Glutamatergic neuron (in vitro differentiated cells): Measurements from ENCODE around the gene ANGPTL1. TPM values are rescaled to one million over a fixed set of nuclear protein-coding genes. Genes with fewer than 3 reads are reported as not detected.
"Not testable (repeated sequence)": the region's sequence is repeated elsewhere in the genome, so short reads cannot be mapped to it uniquely, and the experiment has no call there.

Source experiments
- DNase-seq: peaks from one replicate; pipeline ENCODE4 v3.0.0; 2022
- H3K27ac Mint-ChIP-seq: one replicate; pipeline ENCODE4 v1.8.0; 2020; ENCODE audit warnings: mild to moderate bottlenecking, mixed read lengths, inconsistent platforms; ENCODE audit not compliant: unreplicated experiment
- H3K27me3 Mint-ChIP-seq: one replicate; pipeline ENCODE4 v1.8.0; 2020; ENCODE audit warnings: mild to moderate bottlenecking, moderate library complexity, mixed read lengths, inconsistent platforms; ENCODE audit not compliant: unreplicated experiment
- H3K36me3 Mint-ChIP-seq: one replicate; pipeline ENCODE4 v1.8.0; 2020; ENCODE audit warnings: mild to moderate bottlenecking, mixed read lengths, inconsistent platforms; ENCODE audit not compliant: unreplicated experiment
- H3K4me1 Mint-ChIP-seq: one replicate; pipeline ENCODE4 v1.8.0; 2020; ENCODE audit warnings: mild to moderate bottlenecking, low read depth, mixed read lengths, inconsistent platforms; ENCODE audit not compliant: unreplicated experiment
- H3K4me3 Mint-ChIP-seq: one replicate; pipeline ENCODE4 v1.8.0; 2020; ENCODE audit warnings: mild to moderate bottlenecking, mixed read lengths, inconsistent platforms; ENCODE audit not compliant: unreplicated experiment
- H3K9me3 Mint-ChIP-seq: one replicate; pipeline ENCODE4 v1.8.0; 2020; ENCODE audit warnings: mild to moderate bottlenecking, moderate library complexity, mixed read lengths, inconsistent platforms; ENCODE audit not compliant: unreplicated experiment
- total RNA-seq: library from RNA; stranded (reverse); fragmentation: NEBNext Ultra II Directional; extraction: Animal tissue kit (Norgen Biotek cat#: 25700); gene quantifications from one replicate; pipeline ENCODE4 v1.2.1, GENCODE V29; 2021; ENCODE audit not compliant: unreplicated experiment
- TF ChIP-seq, protein P1 (sequence below): fragments of 200-600 bp; sonication (generic); IDR thresholded peaks from one replicate; pipeline ENCODE4 v1.5.0; 2021; ENCODE audit not compliant: partially characterized antibody, unreplicated experiment

The ANGPTL1 gene
- total RNA-seq, 1 donor from 2014 or later: not detected

GRCh38 chr1:178862864-178863263 is 8.0 kb downstream of the ANGPTL1 start:
- Mint-ChIP-seq H3K4me1 (no peaks in the 10 kb centered on the region), H3K27ac (no peak overlapping the region)
- TF ChIP-seq, protein P1, sequence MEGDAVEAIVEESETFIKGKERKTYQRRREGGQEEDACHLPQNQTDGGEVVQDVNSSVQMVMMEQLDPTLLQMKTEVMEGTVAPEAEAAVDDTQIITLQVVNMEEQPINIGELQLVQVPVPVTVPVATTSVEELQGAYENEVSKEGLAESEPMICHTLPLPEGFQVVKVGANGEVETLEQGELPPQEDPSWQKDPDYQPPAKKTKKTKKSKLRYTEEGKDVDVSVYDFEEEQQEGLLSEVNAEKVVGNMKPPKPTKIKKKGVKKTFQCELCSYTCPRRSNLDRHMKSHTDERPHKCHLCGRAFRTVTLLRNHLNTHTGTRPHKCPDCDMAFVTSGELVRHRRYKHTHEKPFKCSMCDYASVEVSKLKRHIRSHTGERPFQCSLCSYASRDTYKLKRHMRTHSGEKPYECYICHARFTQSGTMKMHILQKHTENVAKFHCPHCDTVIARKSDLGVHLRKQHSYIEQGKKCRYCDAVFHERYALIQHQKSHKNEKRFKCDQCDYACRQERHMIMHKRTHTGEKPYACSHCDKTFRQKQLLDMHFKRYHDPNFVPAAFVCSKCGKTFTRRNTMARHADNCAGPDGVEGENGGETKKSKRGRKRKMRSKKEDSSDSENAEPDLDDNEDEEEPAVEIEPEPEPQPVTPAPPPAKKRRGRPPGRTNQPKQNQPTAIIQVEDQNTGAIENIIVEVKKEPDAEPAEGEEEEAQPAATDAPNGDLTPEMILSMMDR: no peak

GRCh38 chr1:178862416-178862815 is 8.5 kb downstream of the ANGPTL1 start:
- H3K9me3 Mint-ChIP-seq: no peaks in the 10 kb centered on the region
- no peak for DNase-seq

More at GRCh38 chr1:178862864-178863263, 8.0 kb downstream of the ANGPTL1 start:
- no peak for DNase-seq
- Mint-ChIP-seq H3K36me3 (no peaks in the 10 kb centered on the region), H3K27me3 (no peaks in the 10 kb centered on the region), H3K4me3 (no peak overlapping the region), H3K9me3 (no peaks in the 10 kb centered on the region)

DNA sequence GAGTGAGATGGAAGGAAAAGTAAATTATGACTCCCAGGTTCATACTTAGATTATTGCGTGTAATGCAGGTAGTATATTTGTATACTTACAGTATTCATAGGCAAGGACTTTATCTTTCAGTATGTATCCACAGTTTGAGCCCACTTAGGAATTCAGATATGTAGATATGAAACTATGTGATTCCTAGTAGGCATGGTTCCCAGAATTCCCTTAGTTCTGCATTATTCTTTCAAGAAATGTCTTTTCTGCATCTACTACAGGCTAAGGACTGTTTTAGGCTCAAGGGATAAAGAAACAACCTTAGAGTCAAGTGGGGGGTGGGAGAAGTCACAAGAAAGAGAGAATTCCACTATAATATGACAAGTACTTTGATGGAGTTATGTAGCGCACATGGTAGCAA is 13.8 kb downstream of the ANGPTL1 start:
- H3K36me3 Mint-ChIP-seq: no peaks in the 10 kb centered on the region
- no peak overlapping the region for H3K27ac Mint-ChIP-seq
- no peaks in the 10 kb centered on the region for H3K9me3 Mint-ChIP-seq
- TF ChIP-seq, protein P1: no peak
- no peak for DNase-seq
- H3K4me1 Mint-ChIP-seq: no peaks in the 10 kb centered on the region
- H3K27me3 Mint-ChIP-seq: no peaks in the 10 kb centered on the region
- H3K4me3 Mint-ChIP-seq: no peak overlapping the region

More at GRCh38 chr1:178862416-178862815, 8.5 kb downstream of the ANGPTL1 start:
- no peak overlapping the region for H3K4me3 Mint-ChIP-seq
- TF ChIP-seq, protein P1: no peak
- no peak overlapping the region for H3K27ac Mint-ChIP-seq
- H3K27me3 Mint-ChIP-seq: no peaks in the 10 kb centered on the region
- H3K4me1 Mint-ChIP-seq: no peaks in the 10 kb centered on the region
- H3K36me3 Mint-ChIP-seq: no peaks in the 10 kb centered on the region

DNA sequence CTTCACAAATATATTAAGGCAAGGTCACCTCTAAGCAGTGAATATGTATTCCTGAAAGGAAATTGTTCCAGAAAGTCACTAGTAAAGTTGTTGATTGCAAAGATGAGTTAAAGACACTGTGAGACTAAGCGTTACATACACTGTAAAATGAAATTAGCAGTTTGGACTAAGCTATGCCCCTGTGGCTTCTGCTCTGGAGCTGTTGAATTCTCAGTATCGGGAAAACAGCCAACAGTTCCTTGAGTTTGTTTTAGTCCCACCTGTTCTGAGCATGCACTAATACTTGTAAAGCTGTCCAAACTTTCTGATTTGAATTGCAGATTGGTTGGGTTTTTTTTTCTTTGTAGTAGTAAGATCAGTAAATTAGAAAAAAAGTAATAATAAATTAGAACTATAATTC is 21.0 kb downstream of the ANGPTL1 start:
- H3K27me3 Mint-ChIP-seq: no peaks in the 10 kb centered on the region

DNA sequence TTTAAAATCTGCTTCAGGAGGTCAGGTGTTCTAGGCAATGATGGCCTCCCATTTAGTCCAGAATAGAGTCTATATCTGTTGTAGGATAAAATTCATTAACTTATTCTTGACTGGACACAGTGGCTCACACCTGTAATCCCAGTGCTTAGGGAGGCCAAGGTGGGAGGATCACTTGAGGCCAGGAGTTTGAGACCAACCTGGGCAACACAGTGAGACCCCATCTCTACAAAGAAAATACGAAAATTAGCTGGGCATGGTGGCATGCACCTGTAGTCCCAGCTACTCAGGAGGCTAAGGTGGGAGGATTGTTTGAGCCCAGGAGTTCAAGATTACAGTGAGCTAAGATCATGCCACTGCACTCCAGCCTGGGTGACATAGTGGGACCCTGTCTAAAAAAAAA is 23.0 kb downstream of the ANGPTL1 start:
- H3K4me3 Mint-ChIP-seq, H3K27ac Mint-ChIP-seq, H3K4me1 Mint-ChIP-seq, H3K9me3 Mint-ChIP-seq, DNase-seq, H3K36me3 Mint-ChIP-seq, H3K27me3 Mint-ChIP-seq: not testable (repeated sequence)

More for the DNA sequence above, 21.0 kb downstream of the ANGPTL1 start:
- no peak overlapping the region for H3K27ac Mint-ChIP-seq
- no peaks in the 10 kb centered on the region for H3K9me3 Mint-ChIP-seq
- TF ChIP-seq, protein P1: no peak
- H3K4me3 Mint-ChIP-seq: no peak overlapping the region
- no peak for DNase-seq
- H3K36me3 Mint-ChIP-seq: no peaks in the 10 kb centered on the region
- H3K4me1 Mint-ChIP-seq: no peaks in the 10 kb centered on the region
